ENCODE results near the gene IFT88.

IFT88 gene

GRCh38 chr13:20567881-20568528, 1.0 kb downstream of the IFT88 start:
- no peak for DNase-seq

GRCh38 chr13:20570517-20570916, 3.6 kb downstream of the IFT88 start:
- no peak for DNase-seq

GRCh38 chr13:20571676-20572075, 4.7 kb downstream of the IFT88 start:
- no peak for DNase-seq

GRCh38 chr13:20573186-20573585, 6.2 kb downstream of the IFT88 start:
- DNase-seq = no peak

GRCh38 chr13:20573636-20574035, 6.7 kb downstream of the IFT88 start:
- DNase-seq = no peak

- DNase-seq = no peak
Measured at GRCh38 chr13:20579191-20579590, 12.2 kb downstream of the IFT88 start.

- no peak for DNase-seq
Measured at GRCh38 chr13:20580257-20580656, 13.3 kb downstream of the IFT88 start.

GRCh38 chr13:20582026-20582425, 15.1 kb downstream of the IFT88 start:
- no peak for DNase-seq

- no peak for DNase-seq
Measured at GRCh38 chr13:20583803-20584293, 16.9 kb downstream of the IFT88 start.

- DNase-seq = no peak
Measured at GRCh38 chr13:20585371-20585770, 18.4 kb downstream of the IFT88 start.

GRCh38 chr13:20588529-20589110, 21.7 kb downstream of the IFT88 start:
- no peak for DNase-seq

GRCh38 chr13:20590561-20590960, 23.6 kb downstream of the IFT88 start:
- no peak for DNase-seq

- DNase-seq = no peak
Measured at GRCh38 chr13:20592606-20593005, 25.6 kb downstream of the IFT88 start.

- no peak for DNase-seq
Measured at GRCh38 chr13:20594280-20594679, 27.3 kb downstream of the IFT88 start.

- no peak for DNase-seq
Measured at GRCh38 chr13:20607015-20607414, 40.1 kb downstream of the IFT88 start.

GRCh38 chr13:20608438-20609020, 41.6 kb downstream of the IFT88 start:
- no peak for DNase-seq

- DNase-seq = no peak
Measured at GRCh38 chr13:20609145-20609544, 42.2 kb downstream of the IFT88 start.

GRCh38 chr13:20610006-20610405, 43.0 kb downstream of the IFT88 start:
- no peak for DNase-seq

GRCh38 chr13:20616059-20616797, 49.3 kb downstream of the IFT88 start:
- no peak for DNase-seq

- no peak for DNase-seq
Measured at GRCh38 chr13:20623000-20623399, 56.0 kb downstream of the IFT88 start.

GRCh38 chr13:20624213-20624612, 57.3 kb downstream of the IFT88 start:
- DNase-seq = no peak

- DNase-seq = no peak
Measured at GRCh38 chr13:20633802-20634201, 66.8 kb downstream of the IFT88 start.

- no peak for DNase-seq
Measured at GRCh38 chr13:20636079-20636478, 69.1 kb downstream of the IFT88 start.

- DNase-seq = no peak
Measured at GRCh38 chr13:20637811-20638210, 70.9 kb downstream of the IFT88 start.

Data from activated CD4-positive, alpha-beta T cell treated with anti-CD3 and anti-CD28 coated beads, Interleukin-2, amount 50 U/mL, for 48 hours (primary cell).